ENCODE results near the gene CENPH.

DNA sequence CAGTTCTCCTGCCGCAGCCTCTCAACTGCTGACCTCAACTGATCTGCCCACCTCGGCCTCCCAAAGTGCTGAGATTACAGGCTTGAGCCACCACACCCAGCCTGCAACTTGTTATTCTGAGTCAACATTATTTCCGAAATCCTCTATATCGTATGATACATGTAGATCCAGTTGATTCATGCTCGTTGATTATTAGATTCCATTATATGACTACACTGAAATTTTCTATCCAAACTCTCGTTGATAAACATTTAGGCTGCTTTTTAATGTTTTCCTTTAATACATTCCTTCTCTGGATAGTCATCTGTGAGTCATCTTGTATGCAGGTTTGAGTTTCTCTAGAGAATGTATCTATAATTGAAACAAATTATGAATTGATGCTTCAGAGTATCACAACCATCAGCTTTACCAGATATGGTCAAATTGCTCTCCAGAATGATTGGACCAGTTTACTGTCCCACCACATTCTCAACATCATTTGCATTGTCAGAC is 49.4 kb downstream of the CENPH start:
- TF ChIP-seq GATA2 (IDR thresholded peaks at IDR 0.05; ENCODE audit: low read depth, low read length) (no peak), GATA3 (IDR thresholded peaks at IDR 0.05; ENCODE audit: low read depth, low read length) (no peak)
